Endothelial cell of umbilical vein (primary cell): ENCODE measurements around the gene NACAD. TPM values are rescaled to one million over a fixed set of nuclear protein-coding genes. Genes with fewer than 3 reads are reported as not detected.

ENCODE experiments used
- BruUV-seq: library from RNA; stranded (reverse); fragments of 400-500 nt; replicated peaks from 2 replicates; lab custom pipeline; 2021; lab: Mats Ljungman, UMichigan
- CTCF ChIA-PET: fragments of 300-600, 350-600 bp; sonication (Branson Sonifier 250); formaldehyde crosslinking; loops from one replicate; lab custom pipeline; 2021; ENCODE audit warnings: antibody characterized with exemption, inconsistent platforms; lab: Charles Lee
- POLR2A ChIA-PET: fragments of 300-600, 350-600 bp; sonication (Branson Sonifier 250); formaldehyde crosslinking; loops from one replicate; lab custom pipeline; 2021; ENCODE audit warnings: antibody characterized with exemption, inconsistent platforms; lab: Charles Lee
- DNase-seq: peaks from one replicate; pipeline ENCODE4 v3.0.0-alpha.2; 2011; ENCODE audit warnings: low read depth, low spot score
- FAIRE-seq: peaks from 2 replicates; lab custom pipeline; 2011; peaks lifted over from hg19 to GRCh38; lab: Jason Lieb, UNC
- H2AFZ ChIP-seq: 2 replicates; pipeline ENCODE4 v1.6.0; 2012; ENCODE audit warnings: low read depth, low read length, control low read depth, inconsistent platforms
- H3K27ac ChIP-seq: 2 replicates; pipeline ENCODE4 v1.5.1; 2011; ENCODE audit warnings: low read depth, mild to moderate bottlenecking, control low read depth, low read length, moderate library complexity; ENCODE audit not compliant: insufficient read depth
- H3K27me3 ChIP-seq, 2 experiments: 2 replicates each; pipeline versions ENCODE4 v1.6.0 to v1.6.1; 2011; ENCODE audit warnings: low read length in 2 of 2, mixed read lengths in 1 of 2; ENCODE audit not compliant: control insufficient read depth in 2 of 2, insufficient read depth in 2 of 2
- H3K36me3 ChIP-seq, 2 experiments: 2 replicates in 1 of 2; 3 replicates in 1 of 2; pipeline ENCODE4 v1.5.1; 2011; ENCODE audit warnings: low read length in 2 of 2, mild to moderate bottlenecking in 1 of 2, moderate library complexity in 1 of 2; ENCODE audit not compliant: control insufficient read depth in 2 of 2, insufficient read depth in 2 of 2; ENCODE audit errors: extremely low read depth in 1 of 2
- H3K4me1 ChIP-seq: 3 replicates; pipeline ENCODE4 v1.5.1; 2011; ENCODE audit warnings: mild to moderate bottlenecking, low read length; ENCODE audit not compliant: control insufficient read depth, insufficient read depth; ENCODE audit errors: extremely low read depth
- H3K4me2 ChIP-seq: 2 replicates; pipeline ENCODE4 v1.6.1; 2011; ENCODE audit warnings: low read length, control low read depth, mixed read lengths; ENCODE audit not compliant: insufficient read depth
- H3K4me3 ChIP-seq, 3 experiments: fragments of 200-600 bp in 1 of 3; sonication (generic), shearing (Covaris generic) in 1 of 3; replicated peaks in 1 of 3; 2 replicates each; pipeline ENCODE4 v1.5.1; 2011 to 2016; ENCODE audit warnings: control low read depth in 3 of 3, low read length in 3 of 3, mild to moderate bottlenecking in 2 of 3, inconsistent platforms in 1 of 3, low read depth in 1 of 3, moderate library complexity in 1 of 3; ENCODE audit not compliant: insufficient read depth in 1 of 3
- H3K79me2 ChIP-seq: 2 replicates; pipeline ENCODE4 v1.6.0; 2012; ENCODE audit warnings: low read length, inconsistent platforms; ENCODE audit not compliant: control insufficient read depth, insufficient read depth
- H3K9ac ChIP-seq: replicated peaks from 2 replicates; pipeline ENCODE3; 2011; ENCODE audit warnings: low read length, control low read depth; ENCODE audit not compliant: insufficient read depth; ENCODE audit errors: extremely low read depth
- H3K9me1 ChIP-seq: replicated peaks from 3 replicates; pipeline ENCODE4 v1.6.0; 2011; ENCODE audit warnings: mild to moderate bottlenecking, low read length; ENCODE audit not compliant: control insufficient read depth, insufficient read depth; ENCODE audit errors: extremely low read depth
- H3K9me3 ChIP-seq: replicated peaks from 2 replicates; pipeline ENCODE4 v1.5.1; 2012; ENCODE audit warnings: low read length, inconsistent platforms; ENCODE audit not compliant: control insufficient read depth, insufficient read depth
- H4K20me1 ChIP-seq: replicated peaks from 2 replicates; pipeline ENCODE3; 2011; ENCODE audit warnings: mild to moderate bottlenecking, low read length; ENCODE audit not compliant: control insufficient read depth, insufficient read depth; ENCODE audit errors: extremely low read depth
- EZH2 ChIP-seq: IDR thresholded peaks from 2 replicates; pipeline ENCODE4 v1.6.1; 2012; ENCODE audit warnings: borderline replicate concordance, low read depth, mild to moderate bottlenecking, moderate library complexity, low read length, inconsistent platforms; ENCODE audit not compliant: severe bottlenecking
- FOS ChIP-seq: IDR thresholded peaks from 2 replicates; pipeline ENCODE4 v1.6.1; 2011; ENCODE audit warnings: mild to moderate bottlenecking, low read length, moderate library complexity, borderline replicate concordance; ENCODE audit not compliant: insufficient read depth
- GATA2 ChIP-seq: IDR thresholded peaks from 2 replicates; pipeline ENCODE4 v1.7.0; 2011; ENCODE audit warnings: low read depth, mild to moderate bottlenecking, moderate library complexity, mixed read lengths, low read length; ENCODE audit not compliant: insufficient read length, insufficient read depth
- JUN ChIP-seq: IDR thresholded peaks from 2 replicates; pipeline ENCODE4 v1.6.1; 2011; ENCODE audit warnings: borderline replicate concordance, low read depth; ENCODE audit not compliant: insufficient read length, insufficient read depth
- MYC ChIP-seq: IDR thresholded peaks from one replicate; pipeline ENCODE4 v1.6.1; 2011; ENCODE audit warnings: mild to moderate bottlenecking, low read depth, low read length
- POLR2A ChIP-seq: IDR thresholded peaks from 2 replicates; pipeline ENCODE4 v1.6.1; 2012; ENCODE audit warnings: low read depth, mild to moderate bottlenecking, control low read depth, low read length
- POLR2AphosphoS5 ChIP-seq: IDR thresholded peaks from 2 replicates; pipeline ENCODE4 v1.6.1; 2012; ENCODE audit warnings: low read depth, mild to moderate bottlenecking, control low read depth, low read length, moderate library complexity; ENCODE audit not compliant: insufficient read depth
- dilution Hi-C: fragments of 300-500 bp; cut with MboI; formaldehyde crosslinking; loops from one replicate; pipeline ENCODE4 v1.15.0; 2019; ENCODE audit warnings: low sequenced_read_pairs; ENCODE audit not compliant: extremely low pct_ligation_motif_present
- intact Hi-C: fragments of 100-400 bp; cut with micrococcal nuclease; formaldehyde crosslinking; loops from one replicate; pipeline ENCODE4 v1.10.0; 2022
- polyA plus RNA-seq, 4 experiments: library from polyadenylated mRNA; depleted of rRNA in 3 of 4; stranded (reverse) in 3 of 4; unstranded in 1 of 4; fragments of >200 nt; gene quantifications; 2 replicates each; pipeline versions ENCODE4 v1.2.1 to v1.2.3, GENCODE V29; 2011 to 2012; ENCODE audit warnings: missing spikeins in 1 of 4
- total RNA-seq: library from RNA; stranded (reverse); gene quantifications from 2 replicates; pipeline ENCODE4 v1.2.3, GENCODE V29; 2021
- TF ChIP-seq, protein P1 (sequence below), 2 donors: IDR thresholded peaks; 1 replicate in 1 of 2; 2 replicates in 1 of 2; pipeline ENCODE4 v1.5.1; 2011; ENCODE audit warnings: low read length in 2 of 2, mild to moderate bottlenecking in 2 of 2, moderate library complexity in 2 of 2, control low read depth in 1 of 2, inconsistent platforms in 1 of 2, low read depth in 1 of 2; ENCODE audit not compliant: insufficient read depth in 1 of 2; ENCODE audit errors: extremely low read depth in 1 of 2
- TF ChIP-seq, protein P2 (sequence below): IDR thresholded peaks from 2 replicates; pipeline ENCODE4 v1.6.1; 2011; ENCODE audit not compliant: insufficient read depth, insufficient read length

Gene NACAD
- total and polyA plus RNA-seq, 2 donors (not counting 3 experiments of a cell fraction or from before 2014, with no cell fraction given), result 1.4 to 6.6 TPM

DNA sequence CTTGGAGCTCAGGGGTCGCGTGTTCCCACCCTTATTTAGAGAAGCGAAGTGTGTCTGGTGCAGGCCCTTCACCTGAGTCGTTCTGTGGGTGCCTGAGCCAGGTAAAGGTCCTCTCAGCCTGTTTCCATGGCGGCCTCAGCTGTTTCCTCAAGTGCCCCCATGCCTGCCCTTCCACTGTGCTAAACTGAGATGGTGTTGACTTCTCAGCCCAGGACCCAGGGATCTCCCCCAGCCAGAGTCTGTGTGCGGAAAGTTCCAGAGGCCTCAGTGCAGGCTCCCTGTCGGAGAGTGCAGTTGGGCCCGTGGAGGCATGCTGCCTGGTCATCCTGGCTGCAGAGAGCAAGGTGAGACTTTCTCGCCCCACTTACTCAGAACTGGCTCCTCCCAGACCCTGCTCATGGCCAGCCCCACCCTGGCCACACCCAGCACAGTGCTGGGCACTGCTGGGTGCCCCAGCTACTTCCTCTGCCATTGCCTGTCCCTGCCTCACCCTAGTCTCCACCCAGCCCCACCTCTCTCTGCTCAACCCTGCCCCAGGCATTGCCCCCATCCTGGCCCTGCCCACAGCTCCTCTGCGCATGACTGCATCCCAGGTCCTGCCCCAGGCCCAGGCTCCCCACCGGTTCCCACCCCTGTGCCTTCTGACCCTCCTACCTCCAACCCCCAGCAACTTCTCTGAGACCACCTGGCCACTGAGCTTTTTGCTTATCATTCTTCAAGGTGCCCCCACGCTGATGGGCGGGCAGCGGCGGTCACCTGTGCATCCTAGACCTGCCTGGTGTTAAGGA lies 20.3 kb downstream of the NACAD start:
- dilution Hi-C loops, result no loop called here
- no peak overlapping the region for H3K9ac ChIP-seq
- H3K9me3 ChIP-seq, result no peaks in the 10 kb centered on the region
- H3K36me3 ChIP-seq, result peaks cover 4 to 28% of the 10 kb centered on the region in 2 experiments
- no peaks in the 10 kb centered on the region for H4K20me1 ChIP-seq
- ChIA-PET POLR2A (no interaction called here), CTCF (no interaction called here)
- H3K27me3 ChIP-seq, result no peaks in the 10 kb centered on the region
- no peak overlapping the region for H3K4me3 ChIP-seq
- TF ChIP-seq, protein P1, sequence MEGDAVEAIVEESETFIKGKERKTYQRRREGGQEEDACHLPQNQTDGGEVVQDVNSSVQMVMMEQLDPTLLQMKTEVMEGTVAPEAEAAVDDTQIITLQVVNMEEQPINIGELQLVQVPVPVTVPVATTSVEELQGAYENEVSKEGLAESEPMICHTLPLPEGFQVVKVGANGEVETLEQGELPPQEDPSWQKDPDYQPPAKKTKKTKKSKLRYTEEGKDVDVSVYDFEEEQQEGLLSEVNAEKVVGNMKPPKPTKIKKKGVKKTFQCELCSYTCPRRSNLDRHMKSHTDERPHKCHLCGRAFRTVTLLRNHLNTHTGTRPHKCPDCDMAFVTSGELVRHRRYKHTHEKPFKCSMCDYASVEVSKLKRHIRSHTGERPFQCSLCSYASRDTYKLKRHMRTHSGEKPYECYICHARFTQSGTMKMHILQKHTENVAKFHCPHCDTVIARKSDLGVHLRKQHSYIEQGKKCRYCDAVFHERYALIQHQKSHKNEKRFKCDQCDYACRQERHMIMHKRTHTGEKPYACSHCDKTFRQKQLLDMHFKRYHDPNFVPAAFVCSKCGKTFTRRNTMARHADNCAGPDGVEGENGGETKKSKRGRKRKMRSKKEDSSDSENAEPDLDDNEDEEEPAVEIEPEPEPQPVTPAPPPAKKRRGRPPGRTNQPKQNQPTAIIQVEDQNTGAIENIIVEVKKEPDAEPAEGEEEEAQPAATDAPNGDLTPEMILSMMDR (IDR thresholded peaks at IDR 0.05; ENCODE audit: extremely low read depth in 1 of 2, insufficient read depth in 1 of 2, low read depth in 1 of 2, low read length in 2 of 2), result no peak
- no peak for TF ChIP-seq EZH2
- TF ChIP-seq POLR2A, result no peak
- no peak for TF ChIP-seq POLR2AphosphoS5
- no peak for TF ChIP-seq MYC
- no peak for TF ChIP-seq JUN
- TF ChIP-seq, protein P2, sequence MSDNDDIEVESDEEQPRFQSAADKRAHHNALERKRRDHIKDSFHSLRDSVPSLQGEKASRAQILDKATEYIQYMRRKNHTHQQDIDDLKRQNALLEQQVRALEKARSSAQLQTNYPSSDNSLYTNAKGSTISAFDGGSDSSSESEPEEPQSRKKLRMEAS, result no peak
- TF ChIP-seq FOS, result no peak
- no peak for TF ChIP-seq GATA2
- FAIRE-seq, result no peak
- H3K27ac ChIP-seq, result no peak overlapping the region
- no peaks in the 10 kb centered on the region for H3K4me1 ChIP-seq
- BruUV-seq, result no TSS peak
- H3K9me1 ChIP-seq, result no peaks in the 10 kb centered on the region
- H3K79me2 ChIP-seq, result peaks cover 2% of the 10 kb centered on the region
- no peak overlapping the region for H3K4me2 ChIP-seq
- intact Hi-C loops, result no loop called here
- DNase-seq, result no peak
- no peak overlapping the region for H2AFZ ChIP-seq
